MM.1S (cell line): ENCODE data around the gene SEPTIN10.

Source experiments
- DNase-seq: peaks from one replicate; pipeline ENCODE4 v3.0.0-alpha.2; 2015
- H2AFZ ChIP-seq: fragments of 300-600 bp; sonication (generic); 2 replicates; pipeline ENCODE4 v1.6.0; 2016; ENCODE audit warnings: antibody characterized with exemption, low read length
- H3F3A ChIP-seq: fragments of 300-600 bp; sonication (generic); 2 replicates; pipeline ENCODE4 v1.6.1; 2016; ENCODE audit warnings: mild to moderate bottlenecking, antibody characterized with exemption, low read length, moderate library complexity, mixed read lengths; ENCODE audit not compliant: insufficient read depth
- H3K27ac ChIP-seq: fragments of 300-600 bp; sonication (generic); 2 replicates; pipeline ENCODE4 v1.5.1; 2016; ENCODE audit warnings: mild to moderate bottlenecking, low read length
- H3K27me3 ChIP-seq: fragments of 300-600 bp; sonication (generic); replicated peaks from 2 replicates; pipeline ENCODE4 v1.6.0; 2016; ENCODE audit warnings: low read length; ENCODE audit not compliant: insufficient read depth
- H3K36me3 ChIP-seq: fragments of 300-600 bp; sonication (generic); replicated peaks from 2 replicates; pipeline ENCODE4 v1.6.1; 2016; ENCODE audit warnings: mild to moderate bottlenecking, low read length, mixed read lengths; ENCODE audit not compliant: insufficient read depth
- H3K4me1 ChIP-seq: fragments of 300-600 bp; sonication (generic); 2 replicates; pipeline ENCODE4 v1.6.1; 2016; ENCODE audit warnings: low read length, mixed read lengths
- H3K4me2 ChIP-seq: fragments of 300-600 bp; sonication (generic); 2 replicates; pipeline ENCODE4 v1.6.0; 2016; ENCODE audit warnings: low read depth, low read length
- H3K4me3 ChIP-seq: fragments of 300-600 bp; sonication (generic); 2 replicates; pipeline ENCODE4 v1.5.1; 2016; ENCODE audit warnings: low read length, mixed read lengths
- H3K79me2 ChIP-seq: fragments of 300-600 bp; sonication (generic); 2 replicates; pipeline ENCODE4 v1.6.1; 2016; ENCODE audit warnings: mixed run types, low read length, mixed read lengths
- H3K9ac ChIP-seq: fragments of 300-600 bp; sonication (generic); 2 replicates; pipeline ENCODE4 v1.6.1; 2016; ENCODE audit warnings: low read length, mixed read lengths
- H3K9me2 ChIP-seq: fragments of 300-600 bp; sonication (generic); replicated peaks from 2 replicates; pipeline ENCODE4 v1.6.1; 2016; ENCODE audit warnings: mild to moderate bottlenecking, low read length, mixed read lengths; ENCODE audit not compliant: insufficient read depth
- H3K9me3 ChIP-seq: fragments of 300-600 bp; sonication (generic); replicated peaks from 2 replicates; pipeline ENCODE4 v1.6.1; 2016; ENCODE audit warnings: mild to moderate bottlenecking, low read length, mixed read lengths; ENCODE audit not compliant: insufficient read depth
- H4K20me1 ChIP-seq: fragments of 300-600 bp; sonication (generic); 2 replicates; pipeline ENCODE4 v1.6.1; 2016; ENCODE audit warnings: mild to moderate bottlenecking, low read length, moderate library complexity, mixed read lengths; ENCODE audit not compliant: insufficient read depth
- CTCF ChIP-seq: fragments of 300-600 bp; sonication (generic); IDR thresholded peaks from 2 replicates; pipeline ENCODE4 v1.5.1; 2016; ENCODE audit warnings: antibody characterized with exemption, low read length, mixed read lengths
- EZH2 ChIP-seq: fragments of 300-600 bp; sonication (generic); optimal IDR thresholded peaks from 2 replicates; pipeline ENCODE3; 2017; ENCODE audit warnings: low read depth, mild to moderate bottlenecking, antibody characterized with exemption, low read length, mixed read lengths
- EZH2phosphoT487 ChIP-seq: fragments of 300-600 bp; sonication (generic); IDR thresholded peaks from 2 replicates; pipeline ENCODE4 v1.6.1; 2018; ENCODE audit warnings: antibody characterized with exemption, low read length

The SEPTIN10 gene

DNA sequence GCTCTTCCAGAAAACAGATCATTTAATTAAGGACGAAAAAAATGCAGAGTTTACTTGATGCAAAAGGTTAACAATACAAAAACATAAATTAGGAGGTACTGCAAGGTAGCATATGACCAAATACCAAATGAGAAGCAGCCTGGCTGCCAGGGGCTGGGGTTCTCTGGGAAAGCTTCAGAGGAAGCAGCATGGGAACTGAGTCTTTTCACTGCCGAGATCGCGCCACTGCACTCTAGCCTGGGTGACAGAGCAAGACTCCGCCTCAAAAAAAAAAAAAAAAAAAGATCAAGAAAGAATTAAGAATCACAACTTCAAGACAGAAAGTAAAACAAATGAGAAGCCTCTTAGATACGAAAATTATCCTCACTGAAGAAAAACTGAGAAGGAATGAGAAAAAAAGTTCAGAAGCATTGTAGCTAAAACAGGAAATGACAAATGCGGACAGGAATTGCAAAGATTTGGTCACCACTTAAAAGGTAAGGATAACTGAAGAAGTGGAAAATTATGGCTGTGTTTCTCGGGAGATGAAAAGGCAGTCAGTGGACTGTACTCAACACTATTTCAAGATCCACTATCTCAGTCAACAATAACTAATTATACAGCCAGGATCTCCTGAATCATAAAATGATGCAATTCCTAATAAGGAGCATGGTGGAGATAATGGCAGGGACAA, 4.3 kb downstream of the SEPTIN10 start:
- Histone ChIP-seq H3K4me1 (peaks cover 22% of the 10 kb centered on the region), H3K9me3 (no peaks in the 10 kb centered on the region), H3K9me2 (no peaks in the 10 kb centered on the region), H4K20me1 (no peaks in the 10 kb centered on the region), H3K27ac (peak overlapping the region; percentile 52; the same call in 1 of the 2 replicates), H3K9ac (peak overlapping the region; percentile 19; the same call in 1 of the 2 replicates), H3K27me3 (no peaks in the 10 kb centered on the region), H3F3A (peaks cover 17% of the 10 kb centered on the region), H2AFZ (no peak overlapping the region; the same call in 1 of the 2 replicates), H3K4me3 (peak overlapping the region; percentile 47), H3K36me3 (no peaks in the 10 kb centered on the region), H3K4me2 (peak overlapping the region; percentile 72), H3K79me2 (peaks cover 85% of the 10 kb centered on the region)
- peak; percentile 40 for DNase-seq
- TF ChIP-seq EZH2 (no peak), CTCF (no peak), EZH2phosphoT487 (no peak)

DNA sequence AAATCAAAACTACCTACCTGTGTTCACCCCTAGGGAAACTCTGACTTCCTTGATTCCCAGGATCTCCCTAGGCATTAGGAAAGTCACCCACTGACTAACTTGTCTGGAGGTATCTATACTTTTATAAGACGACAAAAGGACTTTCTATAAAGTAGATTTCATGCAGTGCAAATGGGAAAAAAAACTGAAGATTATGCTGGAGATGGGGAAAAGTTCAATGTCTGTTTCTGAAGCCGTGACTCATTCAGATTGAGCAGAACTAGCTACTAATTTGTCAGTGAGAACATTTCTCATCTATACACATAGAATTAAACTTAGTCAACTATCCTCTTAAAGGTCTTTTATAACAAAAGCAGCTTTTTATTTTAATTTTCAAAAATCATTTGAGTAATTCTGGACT, 6.0 kb downstream of the SEPTIN10 start:
- Histone ChIP-seq H3K4me3 (no peak overlapping the region), H3K27ac (no peak overlapping the region), H4K20me1 (no peaks in the 10 kb centered on the region), H2AFZ (no peak overlapping the region), H3K36me3 (no peaks in the 10 kb centered on the region), H3F3A (peaks cover 14% of the 10 kb centered on the region), H3K27me3 (no peaks in the 10 kb centered on the region), H3K4me2 (no peak overlapping the region), H3K4me1 (peaks cover 22% of the 10 kb centered on the region), H3K79me2 (peaks cover 91% of the 10 kb centered on the region), H3K9me2 (no peaks in the 10 kb centered on the region), H3K9ac (no peak overlapping the region), H3K9me3 (no peaks in the 10 kb centered on the region)
- no peak for TF ChIP-seq CTCF
- no peak for TF ChIP-seq EZH2
- TF ChIP-seq EZH2phosphoT487 = no peak
- DNase-seq = no peak

DNA sequence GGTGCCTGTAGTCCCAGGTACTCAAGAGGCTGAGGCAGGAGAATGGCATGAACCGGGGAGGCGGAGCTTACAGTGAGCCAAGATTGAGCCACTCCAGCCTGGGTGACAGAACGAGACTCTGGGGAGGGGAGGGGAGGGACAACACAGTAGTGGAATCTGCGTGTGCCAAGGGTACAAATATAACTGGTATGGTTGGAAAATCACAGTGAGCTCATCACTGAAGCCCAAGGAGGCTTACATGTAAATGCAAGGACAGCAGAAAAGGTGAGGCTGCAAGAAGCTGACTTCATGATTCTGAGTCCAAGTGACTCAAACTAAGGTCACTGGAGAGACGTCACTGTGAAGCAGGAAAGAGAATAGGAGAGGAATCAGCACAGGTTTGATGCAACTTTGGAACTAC, 9.2 kb downstream of the SEPTIN10 start:
- Histone ChIP-seq H2AFZ (no peak overlapping the region), H3K4me3 (no peak overlapping the region), H3K9me3 (no peaks in the 10 kb centered on the region), H3K4me2 (no peak overlapping the region), H4K20me1 (no peaks in the 10 kb centered on the region), H3F3A (peaks cover 12% of the 10 kb centered on the region; the same call in 1 of the 2 replicates), H3K79me2 (peaks cover 89% of the 10 kb centered on the region), H3K9ac (no peak overlapping the region), H3K27me3 (no peaks in the 10 kb centered on the region), H3K27ac (no peak overlapping the region), H3K9me2 (no peaks in the 10 kb centered on the region), H3K4me1 (peaks cover 19% of the 10 kb centered on the region), H3K36me3 (no peaks in the 10 kb centered on the region)
- TF ChIP-seq EZH2 (no peak), CTCF (no peak), EZH2phosphoT487 (no peak)
- no peak for DNase-seq
